HUES48 (cell line): ENCODE data around the gene AUTS2.

Source experiments
- H3K27ac ChIP-seq: one replicate; pipeline ENCODE4 v1.7.0; 2013; ENCODE audit warnings: low read depth, low read length, inconsistent platforms
- H3K27me3 ChIP-seq: 2 replicates; pipeline ENCODE4 v1.6.1; 2013; ENCODE audit warnings: mild to moderate bottlenecking, low read length; ENCODE audit not compliant: control insufficient read depth, insufficient read depth
- H3K36me3 ChIP-seq: 2 replicates; pipeline ENCODE4 v1.6.1; 2013; ENCODE audit warnings: low read length; ENCODE audit not compliant: control insufficient read depth, insufficient read depth
- H3K4me1 ChIP-seq: 2 replicates; pipeline ENCODE4 v1.6.1; 2013; ENCODE audit warnings: mild to moderate bottlenecking, low read length; ENCODE audit not compliant: control insufficient read depth, insufficient read depth
- H3K4me3 ChIP-seq: 2 replicates; pipeline ENCODE4 v1.5.1; 2013; ENCODE audit warnings: mild to moderate bottlenecking, low read depth, low read length
- H3K9ac ChIP-seq: 2 replicates; pipeline ENCODE4 v1.6.1; 2013; ENCODE audit warnings: mild to moderate bottlenecking, low read depth, low read length, moderate library complexity
- H3K9me3 ChIP-seq: 2 replicates; pipeline ENCODE4 v1.6.1; 2013; ENCODE audit warnings: low read length; ENCODE audit not compliant: control insufficient read depth, insufficient read depth

AUTS2 gene

GRCh38 chr7:70457883-70458680 lies 859.8 kb downstream of the AUTS2 start:
- no peaks in the 10 kb centered on the region for H3K4me1 ChIP-seq
- no peaks in the 10 kb centered on the region for H3K27me3 ChIP-seq
- H3K27ac ChIP-seq, result peak overlapping the region; percentile 6
- H3K9me3 ChIP-seq, result no peaks in the 10 kb centered on the region
- H3K36me3 ChIP-seq, result no peaks in the 10 kb centered on the region
- no peak overlapping the region for H3K4me3 ChIP-seq
- H3K9ac ChIP-seq, result no peak overlapping the region

DNA sequence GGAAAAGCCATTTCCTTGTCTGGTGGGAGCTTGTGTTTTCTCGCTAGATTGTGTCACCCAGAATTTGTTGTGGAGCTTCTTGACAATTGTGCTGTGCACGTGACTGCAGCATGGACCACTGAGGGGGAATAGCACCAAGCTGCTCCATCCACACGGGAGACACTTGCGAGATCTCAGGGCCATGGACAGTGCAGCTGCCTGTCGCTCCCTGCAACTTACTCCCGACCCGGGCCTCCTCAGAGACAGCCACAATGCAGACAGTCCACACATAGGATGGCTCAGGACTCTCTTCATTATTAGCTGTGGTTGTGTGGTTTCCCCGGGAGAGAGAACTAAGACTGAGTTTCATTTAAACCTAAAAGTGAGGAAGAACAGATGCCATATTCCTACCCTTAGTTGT lies 860.5 kb downstream of the AUTS2 start:
- no peaks in the 10 kb centered on the region for H3K27me3 ChIP-seq
- H3K4me1 ChIP-seq, result no peaks in the 10 kb centered on the region
- H3K36me3 ChIP-seq, result no peaks in the 10 kb centered on the region
- H3K4me3 ChIP-seq, result no peak overlapping the region
- H3K9ac ChIP-seq, result no peak overlapping the region
- no peaks in the 10 kb centered on the region for H3K9me3 ChIP-seq
- H3K27ac ChIP-seq, result peak overlapping the region; percentile 25

GRCh38 chr7:70459546-70459945 lies 861.3 kb downstream of the AUTS2 start:
- Histone ChIP-seq H3K27me3 (no peaks in the 10 kb centered on the region), H3K9ac (no peak overlapping the region), H3K4me3 (no peak overlapping the region), H3K27ac (no peak overlapping the region), H3K36me3 (no peaks in the 10 kb centered on the region), H3K4me1 (no peaks in the 10 kb centered on the region), H3K9me3 (no peaks in the 10 kb centered on the region)

GRCh38 chr7:70460071-70460470 lies 861.8 kb downstream of the AUTS2 start:
- Histone ChIP-seq H3K36me3 (no peaks in the 10 kb centered on the region), H3K9me3 (no peaks in the 10 kb centered on the region), H3K4me3 (no peak overlapping the region), H3K27me3 (no peaks in the 10 kb centered on the region), H3K27ac (no peak overlapping the region), H3K9ac (no peak overlapping the region), H3K4me1 (no peaks in the 10 kb centered on the region)

DNA sequence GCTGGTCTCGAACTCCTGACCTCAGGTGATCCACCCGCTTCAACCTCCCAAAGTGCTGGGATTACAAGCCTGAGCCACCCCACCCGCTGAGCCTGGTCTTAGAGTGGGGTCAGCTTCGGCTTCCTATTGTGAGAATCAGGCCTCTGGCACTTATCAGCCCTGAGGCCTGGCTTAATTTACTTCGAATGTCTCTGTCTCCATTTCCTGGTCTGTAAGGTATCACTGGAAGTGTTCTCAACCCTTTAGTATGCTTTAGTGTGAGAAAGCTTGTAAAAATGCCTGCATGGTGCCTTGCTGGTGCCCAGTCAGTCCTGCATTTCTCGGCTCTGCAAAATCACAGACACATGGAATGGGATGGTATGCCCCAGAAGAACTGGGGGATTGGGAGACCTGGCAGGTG lies 862.3 kb downstream of the AUTS2 start:
- no peaks in the 10 kb centered on the region for H3K4me1 ChIP-seq

GRCh38 chr7:70463352-70463938 lies 865.2 kb downstream of the AUTS2 start:
- Histone ChIP-seq H3K27ac (no peak overlapping the region), H3K9me3 (no peaks in the 10 kb centered on the region), H3K4me1 (no peaks in the 10 kb centered on the region), H3K27me3 (no peaks in the 10 kb centered on the region), H3K36me3 (no peaks in the 10 kb centered on the region), H3K9ac (no peak overlapping the region), H3K4me3 (no peak overlapping the region)

More for the DNA sequence above, 862.3 kb downstream of the AUTS2 start:
- Histone ChIP-seq H3K9me3 (no peaks in the 10 kb centered on the region), H3K4me3 (no peak overlapping the region), H3K27ac (no peak overlapping the region), H3K9ac (no peak overlapping the region), H3K36me3 (no peaks in the 10 kb centered on the region), H3K27me3 (no peaks in the 10 kb centered on the region)

DNA sequence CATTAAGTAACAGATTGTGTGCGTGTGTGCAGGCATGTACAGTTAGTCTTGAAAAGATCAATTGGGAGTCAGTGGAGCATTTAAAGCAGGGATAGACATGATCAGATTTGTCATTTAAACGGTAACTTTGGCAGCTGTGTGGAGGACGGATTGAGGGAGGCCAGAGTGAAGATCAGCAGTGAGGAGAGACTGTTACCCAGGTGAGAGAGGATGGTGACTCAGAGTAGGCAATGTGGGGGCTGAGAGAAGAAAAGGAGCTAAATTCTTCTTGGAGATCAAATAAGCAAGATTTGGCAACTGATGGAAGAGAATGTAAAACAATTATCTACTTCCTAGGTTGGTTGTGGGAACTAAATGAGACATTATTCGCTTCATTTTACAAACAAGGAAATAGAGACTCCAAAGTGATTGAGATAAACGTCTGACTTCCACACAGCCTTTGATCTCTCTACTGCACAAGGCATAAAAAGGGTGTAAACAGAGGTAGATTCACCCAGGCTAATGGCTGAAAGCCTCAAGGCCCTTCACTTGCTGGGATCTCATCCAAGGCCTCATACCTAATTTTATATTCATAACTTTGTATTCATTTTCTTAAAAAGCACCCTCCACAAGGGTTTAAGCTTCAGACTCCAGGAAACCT lies 868.6 kb downstream of the AUTS2 start:
- Histone ChIP-seq H3K27ac (no peak overlapping the region), H3K9me3 (no peaks in the 10 kb centered on the region), H3K4me1 (no peaks in the 10 kb centered on the region), H3K4me3 (no peak overlapping the region), H3K27me3 (no peaks in the 10 kb centered on the region), H3K36me3 (no peaks in the 10 kb centered on the region), H3K9ac (no peak overlapping the region)

GRCh38 chr7:70470746-70471145 lies 872.5 kb downstream of the AUTS2 start:
- no peaks in the 10 kb centered on the region for H3K9me3 ChIP-seq
- no peak overlapping the region for H3K9ac ChIP-seq
- no peak overlapping the region for H3K4me3 ChIP-seq
- no peaks in the 10 kb centered on the region for H3K36me3 ChIP-seq
- H3K4me1 ChIP-seq, result no peaks in the 10 kb centered on the region
- H3K27me3 ChIP-seq, result no peaks in the 10 kb centered on the region
- no peak overlapping the region for H3K27ac ChIP-seq

DNA sequence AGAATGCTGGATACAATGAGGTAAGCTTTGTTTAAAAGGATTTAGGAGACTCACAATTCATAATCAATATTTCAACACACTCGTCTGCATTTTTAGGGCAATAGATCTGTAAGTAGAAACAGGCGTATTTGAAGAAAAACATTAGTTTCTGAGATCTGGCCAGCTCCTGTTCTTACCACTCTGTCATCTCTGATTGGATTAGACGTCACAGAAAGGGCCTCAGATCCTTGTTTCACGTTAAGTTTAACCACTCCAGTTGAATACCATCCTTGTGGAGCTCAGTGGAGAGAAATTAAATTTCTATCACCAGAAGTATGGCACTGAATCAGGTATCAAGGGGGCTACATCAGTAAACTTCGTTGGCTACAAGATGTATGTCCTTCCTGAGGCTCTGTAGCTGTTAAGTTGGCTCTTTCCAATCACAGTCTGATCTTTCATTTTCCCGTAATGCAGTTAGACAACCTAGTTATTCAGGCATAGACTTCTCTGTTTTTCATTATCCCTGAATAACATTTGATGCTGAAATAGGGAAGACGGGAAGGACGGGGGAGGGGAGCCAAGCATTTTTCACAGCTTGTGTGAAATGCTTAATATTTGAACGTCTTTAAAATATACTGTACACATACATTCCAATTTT lies 874.4 kb downstream of the AUTS2 start:
- Histone ChIP-seq H3K27ac (no peak overlapping the region), H3K4me1 (no peaks in the 10 kb centered on the region), H3K36me3 (no peaks in the 10 kb centered on the region), H3K4me3 (no peak overlapping the region), H3K27me3 (no peaks in the 10 kb centered on the region), H3K9ac (no peak overlapping the region), H3K9me3 (no peaks in the 10 kb centered on the region)

DNA sequence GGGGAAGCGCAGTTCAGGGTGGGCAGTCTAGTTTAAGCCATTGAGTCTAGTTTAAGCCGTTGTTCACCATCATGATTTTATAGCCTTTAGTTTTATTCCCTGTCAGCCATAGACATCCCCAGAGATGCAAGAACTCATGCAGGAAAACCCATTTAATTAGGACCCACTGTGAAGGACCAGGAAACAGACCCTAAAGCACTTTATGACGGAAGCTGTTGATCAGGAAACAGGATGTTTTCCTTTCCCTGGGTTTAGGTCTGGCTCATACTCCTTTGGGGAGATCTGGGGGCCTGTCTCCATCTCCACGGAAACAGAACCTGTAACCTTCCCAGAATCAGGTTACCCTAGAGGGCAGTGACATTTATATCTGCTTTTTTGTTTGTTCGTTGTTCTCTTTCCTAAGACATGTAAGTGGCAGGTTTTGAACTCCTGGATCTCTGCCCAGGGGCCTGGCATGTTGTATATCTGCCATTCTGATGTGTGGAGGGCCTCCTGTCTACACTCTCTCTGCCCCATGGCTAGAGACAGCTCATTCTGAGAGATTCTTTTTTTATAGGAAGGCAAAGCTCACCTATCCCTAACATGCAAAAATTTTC lies 876.5 kb downstream of the AUTS2 start:
- H3K27me3 ChIP-seq, result no peaks in the 10 kb centered on the region
- no peak overlapping the region for H3K4me3 ChIP-seq
- H3K27ac ChIP-seq, result no peak overlapping the region
- H3K4me1 ChIP-seq, result no peaks in the 10 kb centered on the region
- no peaks in the 10 kb centered on the region for H3K9me3 ChIP-seq
- no peak overlapping the region for H3K9ac ChIP-seq
- H3K36me3 ChIP-seq, result no peaks in the 10 kb centered on the region
